Stomach smooth muscle (tissue), 2 donors: Measurements from ENCODE around the gene ZNF326.

ENCODE experiments used
- H3K27ac ChIP-seq: one replicate; pipeline ENCODE4 v1.7.0; 2013; ENCODE audit warnings: mild to moderate bottlenecking, low read length, inconsistent platforms
- H3K27me3 ChIP-seq, 2 donors: one replicate each; pipeline ENCODE4 v1.7.0; 2013; ENCODE audit warnings: low read length in 2 of 2; ENCODE audit not compliant: insufficient read depth in 2 of 2, control insufficient read depth in 1 of 2
- H3K36me3 ChIP-seq, 2 donors: one replicate each; pipeline ENCODE4 v1.7.0; 2013; ENCODE audit warnings: low read length in 2 of 2; ENCODE audit not compliant: control insufficient read depth in 2 of 2, insufficient read depth in 2 of 2
- H3K4me1 ChIP-seq: one replicate; pipeline ENCODE4 v1.7.0; 2013; ENCODE audit warnings: low read length; ENCODE audit not compliant: control insufficient read depth, insufficient read depth
- H3K4me3 ChIP-seq, 2 donors: one replicate each; pipeline ENCODE4 v1.7.0; 2013; ENCODE audit warnings: low read length in 2 of 2
- H3K9ac ChIP-seq, 2 donors: one replicate each; pipeline ENCODE4 v1.7.0; 2013; ENCODE audit warnings: low read length in 2 of 2, mild to moderate bottlenecking in 1 of 2
- H3K9me3 ChIP-seq, 2 donors: one replicate each; pipeline ENCODE4 v1.7.0; 2013; ENCODE audit warnings: low read length in 2 of 2; ENCODE audit not compliant: control insufficient read depth in 2 of 2
- donor health status: healthy.
- donor health status: Pancreatic carcinoma.

Gene ZNF326

GRCh38 chr1:89998306-89998705, 3.4 kb downstream of the ZNF326 start:
- Histone ChIP-seq H3K4me3 (no peak overlapping the region), H3K4me1 (peaks cover 3% of the 10 kb centered on the region), H3K9me3 (no peaks in the 10 kb centered on the region), H3K9ac (no peak overlapping the region), H3K27me3 (no peaks in the 10 kb centered on the region), H3K27ac (no peak overlapping the region), H3K36me3 (peaks cover 0 to 2% of the 10 kb centered on the region in 2 donors)

GRCh38 chr1:89999208-89999607, 4.3 kb downstream of the ZNF326 start:
- Histone ChIP-seq H3K27me3 (no peaks in the 10 kb centered on the region), H3K4me3 (no peak overlapping the region), H3K36me3 (peaks cover 0 to 2% of the 10 kb centered on the region in 2 donors), H3K4me1 (peaks cover 3% of the 10 kb centered on the region), H3K27ac (no peak overlapping the region), H3K9me3 (no peaks in the 10 kb centered on the region), H3K9ac (no peak overlapping the region)

- Histone ChIP-seq H3K4me1 (peaks cover 3% of the 10 kb centered on the region), H3K27me3 (no peaks in the 10 kb centered on the region), H3K9ac (no peak overlapping the region), H3K27ac (no peak overlapping the region), H3K9me3 (no peaks in the 10 kb centered on the region), H3K4me3 (no peak overlapping the region), H3K36me3 (peaks cover 0 to 2% of the 10 kb centered on the region in 2 donors)
Observed at GRCh38 chr1:89999628-90000027, 4.7 kb downstream of the ZNF326 start.

GRCh38 chr1:90000934-90001676, 6.2 kb downstream of the ZNF326 start:
- H3K9me3 ChIP-seq: no peaks in the 10 kb centered on the region
- H3K27ac ChIP-seq: no peak overlapping the region
- peaks cover 2 to 3% of the 10 kb centered on the region in 2 donors for H3K36me3 ChIP-seq
- peaks cover 3% of the 10 kb centered on the region for H3K4me1 ChIP-seq
- no peak overlapping the region for H3K9ac ChIP-seq
- H3K27me3 ChIP-seq: no peaks in the 10 kb centered on the region
- H3K4me3 ChIP-seq: no peak overlapping the region

- Histone ChIP-seq H3K4me1 (no peaks in the 10 kb centered on the region), H3K9me3 (no peaks in the 10 kb centered on the region), H3K4me3 (no peak overlapping the region), H3K9ac (no peak overlapping the region), H3K27me3 (no peaks in the 10 kb centered on the region), H3K27ac (no peak overlapping the region), H3K36me3 (peaks cover 0 to 15% of the 10 kb centered on the region in 2 donors)
Observed at GRCh38 chr1:90007979-90008404, 13.1 kb downstream of the ZNF326 start.

GRCh38 chr1:90012300-90012699, 17.4 kb downstream of the ZNF326 start:
- Histone ChIP-seq H3K4me3 (no peak overlapping the region), H3K27ac (no peak overlapping the region), H3K9ac (no peak overlapping the region), H3K9me3 (no peaks in the 10 kb centered on the region), H3K27me3 (no peaks in the 10 kb centered on the region), H3K4me1 (no peaks in the 10 kb centered on the region), H3K36me3 (peaks cover 0 to 33% of the 10 kb centered on the region in 2 donors)

GRCh38 chr1:90023691-90024090, 28.8 kb downstream of the ZNF326 start:
- Histone ChIP-seq H3K9ac (no peak overlapping the region), H3K4me3 (no peak overlapping the region), H3K4me1 (no peaks in the 10 kb centered on the region), H3K27me3 (no peaks in the 10 kb centered on the region), H3K9me3 (no peaks in the 10 kb centered on the region), H3K36me3 (peaks cover 24 to 62% of the 10 kb centered on the region in 2 donors), H3K27ac (no peak overlapping the region)

GRCh38 chr1:90027281-90027680, 32.4 kb downstream of the ZNF326 start:
- Histone ChIP-seq H3K9me3 (no peaks in the 10 kb centered on the region), H3K27me3 (no peaks in the 10 kb centered on the region), H3K4me3 (no peak overlapping the region), H3K36me3 (peaks cover 22 to 52% of the 10 kb centered on the region in 2 donors), H3K9ac (no peak overlapping the region), H3K4me1 (no peaks in the 10 kb centered on the region), H3K27ac (no peak overlapping the region)

GRCh38 chr1:90039652-90040051, 44.7 kb downstream of the ZNF326 start:
- no peaks in the 10 kb centered on the region for H3K4me1 ChIP-seq
- no peak overlapping the region for H3K27ac ChIP-seq
- no peaks in the 10 kb centered on the region for H3K9me3 ChIP-seq
- no peaks in the 10 kb centered on the region for H3K36me3 ChIP-seq
- no peak overlapping the region for H3K4me3 ChIP-seq
- no peaks in the 10 kb centered on the region for H3K27me3 ChIP-seq
- H3K9ac ChIP-seq: no peak overlapping the region

- H3K4me3 ChIP-seq: no peak overlapping the region
- H3K27ac ChIP-seq: no peak overlapping the region
- H3K27me3 ChIP-seq: no peaks in the 10 kb centered on the region
- no peaks in the 10 kb centered on the region for H3K36me3 ChIP-seq
- no peak overlapping the region for H3K9ac ChIP-seq
- no peaks in the 10 kb centered on the region for H3K9me3 ChIP-seq
- H3K4me1 ChIP-seq: no peaks in the 10 kb centered on the region
Observed at GRCh38 chr1:90043586-90043985, 48.7 kb downstream of the ZNF326 start.

- Histone ChIP-seq H3K4me3 (no peak overlapping the region), H3K27me3 (no peaks in the 10 kb centered on the region), H3K36me3 (no peaks in the 10 kb centered on the region), H3K9ac (no peak overlapping the region), H3K9me3 (no peaks in the 10 kb centered on the region), H3K27ac (no peak overlapping the region), H3K4me1 (no peaks in the 10 kb centered on the region)
Observed at GRCh38 chr1:90044346-90044745, 49.4 kb downstream of the ZNF326 start.
